WTC11 (cell line): ENCODE data around the gene RAD50.

Experiments used
- TEAD1 ChIP-seq: sonication (generic); formaldehyde crosslinking; IDR thresholded peaks from 2 replicates; pipeline ENCODE4 v1.8.0; 2022; ENCODE audit warnings: mild to moderate bottlenecking, missing genetic modification reagents
- TF ChIP-seq, protein P1 (sequence below): fragments of 200-600 bp; IDR thresholded peaks from 2 replicates; pipeline ENCODE4 v1.8.0; 2022; ENCODE audit warnings: antibody characterized with exemption
- TF ChIP-seq, protein P2 (sequence below): sonication (generic); formaldehyde crosslinking; conservative IDR thresholded peaks from 2 replicates; pipeline ENCODE4 v1.8.1; 2022; ENCODE audit warnings: mild to moderate bottlenecking, missing genetic modification reagents

DNA sequence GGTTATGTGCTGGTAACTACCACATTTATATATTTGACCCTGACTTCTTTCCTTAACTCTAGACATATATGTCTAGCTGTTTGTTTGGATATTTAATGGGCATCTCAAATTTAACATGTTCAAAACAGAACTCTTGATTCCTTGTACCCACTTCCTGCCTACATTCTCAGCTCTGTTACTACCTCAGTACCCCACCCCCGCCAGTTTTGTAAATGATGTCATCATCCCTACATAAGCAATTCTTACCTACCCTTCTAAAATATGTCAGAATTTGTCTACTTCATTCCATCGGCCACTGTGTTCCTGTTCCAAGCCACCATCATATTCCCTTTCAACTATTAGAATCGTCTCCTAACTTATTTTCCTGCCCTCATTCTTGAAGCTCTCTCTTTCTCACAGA lies 4.8 kb downstream of the RAD50 start:
- TF ChIP-seq, protein P1, sequence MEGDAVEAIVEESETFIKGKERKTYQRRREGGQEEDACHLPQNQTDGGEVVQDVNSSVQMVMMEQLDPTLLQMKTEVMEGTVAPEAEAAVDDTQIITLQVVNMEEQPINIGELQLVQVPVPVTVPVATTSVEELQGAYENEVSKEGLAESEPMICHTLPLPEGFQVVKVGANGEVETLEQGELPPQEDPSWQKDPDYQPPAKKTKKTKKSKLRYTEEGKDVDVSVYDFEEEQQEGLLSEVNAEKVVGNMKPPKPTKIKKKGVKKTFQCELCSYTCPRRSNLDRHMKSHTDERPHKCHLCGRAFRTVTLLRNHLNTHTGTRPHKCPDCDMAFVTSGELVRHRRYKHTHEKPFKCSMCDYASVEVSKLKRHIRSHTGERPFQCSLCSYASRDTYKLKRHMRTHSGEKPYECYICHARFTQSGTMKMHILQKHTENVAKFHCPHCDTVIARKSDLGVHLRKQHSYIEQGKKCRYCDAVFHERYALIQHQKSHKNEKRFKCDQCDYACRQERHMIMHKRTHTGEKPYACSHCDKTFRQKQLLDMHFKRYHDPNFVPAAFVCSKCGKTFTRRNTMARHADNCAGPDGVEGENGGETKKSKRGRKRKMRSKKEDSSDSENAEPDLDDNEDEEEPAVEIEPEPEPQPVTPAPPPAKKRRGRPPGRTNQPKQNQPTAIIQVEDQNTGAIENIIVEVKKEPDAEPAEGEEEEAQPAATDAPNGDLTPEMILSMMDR = no peak
- TF ChIP-seq, protein P2, sequence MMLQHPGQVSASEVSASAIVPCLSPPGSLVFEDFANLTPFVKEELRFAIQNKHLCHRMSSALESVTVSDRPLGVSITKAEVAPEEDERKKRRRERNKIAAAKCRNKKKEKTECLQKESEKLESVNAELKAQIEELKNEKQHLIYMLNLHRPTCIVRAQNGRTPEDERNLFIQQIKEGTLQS (CRISPR knock-in tag) = no peak
- no peak for TF ChIP-seq TEAD1 (CRISPR knock-in tag)
